Osteocyte (in vitro differentiated cells): ENCODE data around the gene RPL23. TPM values are rescaled to one million over a fixed set of nuclear protein-coding genes. Genes with fewer than 3 reads are reported as not detected.
A peak's percentile ranks its signal among the peaks of the same experiment; 100 is the strongest.

Experiments used
- DNase-seq: peaks from one replicate; pipeline ENCODE4 v3.0.0; 2021; ENCODE audit warnings: mixed read lengths; ENCODE audit not compliant: unreplicated experiment; ENCODE audit errors: extremely low spot score
- H3K27ac Mint-ChIP-seq: one replicate; pipeline ENCODE4 v1.8.0; 2021; ENCODE audit warnings: mild to moderate bottlenecking, mixed read lengths; ENCODE audit not compliant: unreplicated experiment
- H3K27me3 Mint-ChIP-seq: one replicate; pipeline ENCODE4 v1.8.0; 2021; ENCODE audit warnings: mixed read lengths; ENCODE audit not compliant: unreplicated experiment
- H3K36me3 Mint-ChIP-seq: one replicate; pipeline ENCODE4 v1.8.0; 2021; ENCODE audit warnings: mixed read lengths; ENCODE audit not compliant: unreplicated experiment
- H3K4me1 Mint-ChIP-seq: one replicate; pipeline ENCODE4 v1.8.0; 2021; ENCODE audit warnings: mixed read lengths; ENCODE audit not compliant: unreplicated experiment
- H3K4me3 Mint-ChIP-seq: one replicate; pipeline ENCODE4 v1.8.0; 2021; ENCODE audit warnings: mild to moderate bottlenecking, moderate library complexity, mixed read lengths; ENCODE audit not compliant: unreplicated experiment
- H3K9me3 Mint-ChIP-seq: one replicate; pipeline ENCODE4 v1.8.0; 2021; ENCODE audit warnings: mixed read lengths; ENCODE audit not compliant: unreplicated experiment
- CTCF ChIP-seq: fragments of 200-600 bp; sonication (generic); IDR thresholded peaks from 2 replicates; pipeline ENCODE4 v1.5.0; 2021; ENCODE audit warnings: antibody characterized with exemption, mild to moderate bottlenecking, moderate library complexity
- total RNA-seq: library from RNA; stranded (reverse); gene quantifications from 2 replicates; pipeline ENCODE4 v1.2.1, GENCODE V29; 2021

RPL23 gene
- total RNA-seq, 1 donor from 2014 or later: 1,310 TPM

- Mint-ChIP-seq H3K9me3 (no peaks in the 10 kb centered on the region), H3K27ac (peak overlapping the region; percentile 87), H3K4me1 (peaks cover 68% of the 10 kb centered on the region), H3K27me3 (no peaks in the 10 kb centered on the region), H3K36me3 (peaks cover 23% of the 10 kb centered on the region), H3K4me3 (no peak overlapping the region)
- no peak for TF ChIP-seq CTCF
- DNase-seq: no peak
Measured at GRCh38 chr17:38898291-38898679, 44.8 kb upstream of the RPL23 start.

GRCh38 chr17:38897671-38898290 is 44.3 kb upstream of the RPL23 start:
- Mint-ChIP-seq H3K4me3 (peak overlapping the region; percentile 51), H3K27ac (peak overlapping the region; percentile 87), H3K4me1 (peaks cover 72% of the 10 kb centered on the region), H3K9me3 (no peaks in the 10 kb centered on the region), H3K27me3 (no peaks in the 10 kb centered on the region), H3K36me3 (peaks cover 20% of the 10 kb centered on the region)
- DNase-seq: peak; percentile 88
- TF ChIP-seq CTCF: no peak

GRCh38 chr17:38897176-38897575 is 43.7 kb upstream of the RPL23 start:
- Mint-ChIP-seq H3K36me3 (peaks cover 20% of the 10 kb centered on the region), H3K27me3 (no peaks in the 10 kb centered on the region), H3K9me3 (no peaks in the 10 kb centered on the region), H3K27ac (peak overlapping the region; percentile 87), H3K4me3 (peak overlapping the region; percentile 51), H3K4me1 (peaks cover 77% of the 10 kb centered on the region)
- no peak for DNase-seq
- TF ChIP-seq CTCF: no peak

GRCh38 chr17:38896346-38896954 is 42.9 kb upstream of the RPL23 start:
- peak overlapping the region; percentile 87 for H3K27ac Mint-ChIP-seq
- peaks cover 23% of the 10 kb centered on the region for H3K36me3 Mint-ChIP-seq

More at GRCh38 chr17:38896346-38896954, 42.9 kb upstream of the RPL23 start:
- DNase-seq: no peak
- no peaks in the 10 kb centered on the region for H3K9me3 Mint-ChIP-seq
- no peak for TF ChIP-seq CTCF
- peaks cover 83% of the 10 kb centered on the region for H3K4me1 Mint-ChIP-seq
- no peaks in the 10 kb centered on the region for H3K27me3 Mint-ChIP-seq
- H3K4me3 Mint-ChIP-seq: no peak overlapping the region
